ENCODE results near the gene ARSG. TPM values are rescaled to one million over a fixed set of nuclear protein-coding genes. Genes with fewer than 3 reads are reported as not detected.

ARSG gene
- total and polyA plus RNA-seq, 5 donors from 2014 or later, result 10.3 to 21.8 (median 13.2) TPM

GRCh38 chr17:68318103-68318991 is 27.1 kb downstream of the ARSG start:
- peaks cover 44% of the 10 kb centered on the region for H3K4me1 ChIP-seq (ENCODE audit: control insufficient read depth, insufficient read depth, low read length, poor library complexity, severe bottlenecking)

GRCh38 chr17:68319410-68320162 is 28.3 kb downstream of the ARSG start:
- Histone ChIP-seq H3K36me3 (ENCODE audit: control insufficient read depth, insufficient read depth, low read length) (no peaks in the 10 kb centered on the region), H3K27me3 (ENCODE audit: control insufficient read depth, insufficient read depth, low read length) (no peaks in the 10 kb centered on the region), H3K9me3 (ENCODE audit: control insufficient read depth in 2 of 2, low read length in 2 of 2) (no peaks in the 10 kb centered on the region), H3K4me1 (ENCODE audit: control insufficient read depth, insufficient read depth, low read length, poor library complexity, severe bottlenecking) (peaks cover 43% of the 10 kb centered on the region), H3K27ac (ENCODE audit: insufficient read depth, low read length, poor library complexity, severe bottlenecking) (no peak overlapping the region), H3K4me3 (ENCODE audit: low read depth, low read length) (no peak overlapping the region)
- DNase-seq (no peak), ATAC-seq (ENCODE audit: low read depth in 2 of 2) (no peak)
- Mint-ChIP-seq H3K27me3 (no peaks in the 10 kb centered on the region), H3K4me1 (peaks cover 13 to 63% (median 40%) of the 10 kb centered on the region in 4 donors), H3K27ac (peak overlapping the region in 2 of 3 donors; percentile 68 to 81), H3K4me3 (peak overlapping the region in 1 of 4 donors; percentile 76), H3K36me3 (peaks cover 11% of the 10 kb centered on the region), H3K9me3 (no peaks in the 10 kb centered on the region)

More at GRCh38 chr17:68318103-68318991, 27.1 kb downstream of the ARSG start:
- H3K9me3 ChIP-seq (ENCODE audit: control insufficient read depth in 2 of 2, low read length in 2 of 2), result no peaks in the 10 kb centered on the region
- DNase-seq (no peak), ATAC-seq (ENCODE audit: low read depth in 2 of 2) (no peak)
- peaks cover 11% of the 10 kb centered on the region for H3K36me3 Mint-ChIP-seq
- no peaks in the 10 kb centered on the region for H3K36me3 ChIP-seq (ENCODE audit: control insufficient read depth, insufficient read depth, low read length)
- H3K27ac Mint-ChIP-seq, result no peak overlapping the region
- H3K27me3 Mint-ChIP-seq, result no peaks in the 10 kb centered on the region
- H3K4me3 ChIP-seq (ENCODE audit: low read depth, low read length), result no peak overlapping the region
- H3K27ac ChIP-seq (ENCODE audit: insufficient read depth, low read length, poor library complexity, severe bottlenecking), result no peak overlapping the region
- H3K4me3 Mint-ChIP-seq, result peak overlapping the region in 1 of 4 donors; percentile 58
- peaks cover 13 to 59% (median 37%) of the 10 kb centered on the region in 4 donors for H3K4me1 Mint-ChIP-seq
- H3K27me3 ChIP-seq (ENCODE audit: control insufficient read depth, insufficient read depth, low read length), result no peaks in the 10 kb centered on the region
- no peaks in the 10 kb centered on the region for H3K9me3 Mint-ChIP-seq

- Mint-ChIP-seq H3K27ac (peak overlapping the region; percentile 68 to 81 (median 81)), H3K36me3 (peaks cover 8% of the 10 kb centered on the region), H3K9me3 (no peaks in the 10 kb centered on the region), H3K4me3 (no peak overlapping the region), H3K4me1 (peaks cover 9 to 55% (median 32%) of the 10 kb centered on the region in 4 donors), H3K27me3 (no peaks in the 10 kb centered on the region)
- Histone ChIP-seq H3K9me3 (ENCODE audit: control insufficient read depth in 2 of 2, low read length in 2 of 2) (no peaks in the 10 kb centered on the region), H3K36me3 (ENCODE audit: control insufficient read depth, insufficient read depth, low read length) (no peaks in the 10 kb centered on the region), H3K4me1 (ENCODE audit: control insufficient read depth, insufficient read depth, low read length, poor library complexity, severe bottlenecking) (peaks cover 35% of the 10 kb centered on the region), H3K27me3 (ENCODE audit: control insufficient read depth, insufficient read depth, low read length) (no peaks in the 10 kb centered on the region), H3K27ac (ENCODE audit: insufficient read depth, low read length, poor library complexity, severe bottlenecking) (no peak overlapping the region), H3K4me3 (ENCODE audit: low read depth, low read length) (no peak overlapping the region)
- ATAC-seq (ENCODE audit: low read depth in 2 of 2) (no peak), DNase-seq (no peak)
Observed at GRCh38 chr17:68320311-68320865, 29.1 kb downstream of the ARSG start.

GRCh38 chr17:68320943-68321555 is 29.8 kb downstream of the ARSG start:
- Histone ChIP-seq H3K4me3 (ENCODE audit: low read depth, low read length) (no peak overlapping the region), H3K36me3 (ENCODE audit: control insufficient read depth, insufficient read depth, low read length) (no peaks in the 10 kb centered on the region), H3K27me3 (ENCODE audit: control insufficient read depth, insufficient read depth, low read length) (no peaks in the 10 kb centered on the region), H3K9me3 (ENCODE audit: control insufficient read depth in 2 of 2, low read length in 2 of 2) (no peaks in the 10 kb centered on the region), H3K4me1 (ENCODE audit: control insufficient read depth, insufficient read depth, low read length, poor library complexity, severe bottlenecking) (peaks cover 29% of the 10 kb centered on the region), H3K27ac (ENCODE audit: insufficient read depth, low read length, poor library complexity, severe bottlenecking) (no peak overlapping the region)
- DNase-seq (no peak), ATAC-seq (ENCODE audit: low read depth in 2 of 2) (no peak)
- no peaks in the 10 kb centered on the region for H3K9me3 Mint-ChIP-seq
- H3K27ac Mint-ChIP-seq, result peak overlapping the region in 1 of 3 donors; percentile 68
- peaks cover 8% of the 10 kb centered on the region for H3K36me3 Mint-ChIP-seq
- no peak overlapping the region for H3K4me3 Mint-ChIP-seq
- no peaks in the 10 kb centered on the region for H3K27me3 Mint-ChIP-seq
- H3K4me1 Mint-ChIP-seq, result peaks cover 9 to 49% (median 30%) of the 10 kb centered on the region in 4 donors

- Histone ChIP-seq H3K4me3 (ENCODE audit: low read depth, low read length) (no peak overlapping the region), H3K36me3 (ENCODE audit: control insufficient read depth, insufficient read depth, low read length) (no peaks in the 10 kb centered on the region), H3K27ac (ENCODE audit: insufficient read depth, low read length, poor library complexity, severe bottlenecking) (no peak overlapping the region), H3K9me3 (ENCODE audit: control insufficient read depth in 2 of 2, low read length in 2 of 2) (no peaks in the 10 kb centered on the region), H3K27me3 (ENCODE audit: control insufficient read depth, insufficient read depth, low read length) (no peaks in the 10 kb centered on the region), H3K4me1 (ENCODE audit: control insufficient read depth, insufficient read depth, low read length, poor library complexity, severe bottlenecking) (peaks cover 26% of the 10 kb centered on the region)
- Mint-ChIP-seq H3K27me3 (no peaks in the 10 kb centered on the region), H3K4me1 (peaks cover 9 to 44% (median 26%) of the 10 kb centered on the region in 4 donors), H3K36me3 (peaks cover 8% of the 10 kb centered on the region), H3K4me3 (no peak overlapping the region), H3K9me3 (no peaks in the 10 kb centered on the region), H3K27ac (peak overlapping the region in 1 of 3 donors; percentile 2)
- DNase-seq (no peak), ATAC-seq (ENCODE audit: low read depth in 2 of 2) (no peak)
Observed at GRCh38 chr17:68321556-68321954, 30.3 kb downstream of the ARSG start.

- no peaks in the 10 kb centered on the region for H3K36me3 ChIP-seq (ENCODE audit: control insufficient read depth, insufficient read depth, low read length)
- H3K27ac ChIP-seq (ENCODE audit: insufficient read depth, low read length, poor library complexity, severe bottlenecking), result no peak overlapping the region
- peaks cover 15% of the 10 kb centered on the region for H3K4me1 ChIP-seq (ENCODE audit: control insufficient read depth, insufficient read depth, low read length, poor library complexity, severe bottlenecking)
- H3K4me3 ChIP-seq (ENCODE audit: low read depth, low read length), result no peak overlapping the region
- H3K36me3 Mint-ChIP-seq, result peaks cover 8% of the 10 kb centered on the region
- peaks cover 5 to 40% (median 23%) of the 10 kb centered on the region in 4 donors for H3K4me1 Mint-ChIP-seq
- no peaks in the 10 kb centered on the region for H3K27me3 ChIP-seq (ENCODE audit: control insufficient read depth, insufficient read depth, low read length)
- no peaks in the 10 kb centered on the region for H3K27me3 Mint-ChIP-seq
- DNase-seq (no peak), ATAC-seq (ENCODE audit: low read depth in 2 of 2) (no peak)
- H3K4me3 Mint-ChIP-seq, result no peak overlapping the region
- no peaks in the 10 kb centered on the region for H3K9me3 Mint-ChIP-seq
- no peaks in the 10 kb centered on the region for H3K9me3 ChIP-seq (ENCODE audit: control insufficient read depth in 2 of 2, low read length in 2 of 2)
- no peak overlapping the region for H3K27ac Mint-ChIP-seq
Observed at GRCh38 chr17:68322630-68323029, 31.3 kb downstream of the ARSG start.

- Histone ChIP-seq H3K27me3 (ENCODE audit: control insufficient read depth, insufficient read depth, low read length) (no peaks in the 10 kb centered on the region), H3K36me3 (ENCODE audit: control insufficient read depth, insufficient read depth, low read length) (no peaks in the 10 kb centered on the region), H3K9me3 (ENCODE audit: control insufficient read depth in 2 of 2, low read length in 2 of 2) (no peaks in the 10 kb centered on the region), H3K4me1 (ENCODE audit: control insufficient read depth, insufficient read depth, low read length, poor library complexity, severe bottlenecking) (peaks cover 6% of the 10 kb centered on the region), H3K4me3 (ENCODE audit: low read depth, low read length) (peak overlapping the region; percentile 18), H3K27ac (ENCODE audit: insufficient read depth, low read length, poor library complexity, severe bottlenecking) (no peak overlapping the region)
- peak overlapping the region in 1 of 4 donors; percentile 38 for H3K4me3 Mint-ChIP-seq
- H3K27me3 Mint-ChIP-seq, result no peaks in the 10 kb centered on the region
- H3K27ac Mint-ChIP-seq, result peak overlapping the region in 1 of 3 donors; percentile 59
- H3K36me3 Mint-ChIP-seq, result peaks cover 8% of the 10 kb centered on the region
- ATAC-seq (ENCODE audit: low read depth in 2 of 2), result no peak
- no peak for DNase-seq
- H3K9me3 Mint-ChIP-seq, result peaks cover 0 to 2% (median 0%) of the 10 kb centered on the region in 7 donors
- peaks cover 5 to 33% (median 22%) of the 10 kb centered on the region in 4 donors for H3K4me1 Mint-ChIP-seq
Observed at GRCh38 chr17:68324114-68324513, 32.8 kb downstream of the ARSG start.
